G401.6 (cell line): Measurements from ENCODE around the gene TXLNG.
"Not testable (repeated sequence)": the region's sequence is repeated elsewhere in the genome, so short reads cannot be mapped to it uniquely, and the experiment has no call there.

Experiments
- FAIRE-seq: peaks from 2 replicates; lab custom pipeline; 2012; peaks lifted over from hg19 to GRCh38; lab: Jason Lieb, UNC

Gene TXLNG

GRCh38 chrX:16839219-16839851 lies 53.1 kb downstream of the TXLNG start:
- no peak for FAIRE-seq

GRCh38 chrX:16839852-16840460 lies 53.7 kb downstream of the TXLNG start:
- no peak for FAIRE-seq

GRCh38 chrX:16842684-16843083 lies 56.4 kb downstream of the TXLNG start:
- FAIRE-seq = no peak

GRCh38 chrX:16843208-16843909 lies 57.1 kb downstream of the TXLNG start:
- FAIRE-seq = no peak

GRCh38 chrX:16845686-16846085 lies 59.4 kb downstream of the TXLNG start:
- no peak for FAIRE-seq

GRCh38 chrX:16848541-16848940 lies 62.3 kb downstream of the TXLNG start:
- no peak for FAIRE-seq

GRCh38 chrX:16851421-16851820 lies 65.2 kb downstream of the TXLNG start:
- FAIRE-seq = peak; percentile 58

- FAIRE-seq = no peak
Measured at GRCh38 chrX:16851827-16852226, 65.6 kb downstream of the TXLNG start.

- FAIRE-seq = no peak
Measured at GRCh38 chrX:16852617-16853179, 66.4 kb downstream of the TXLNG start.

GRCh38 chrX:16853537-16853936 lies 67.3 kb downstream of the TXLNG start:
- no peak for FAIRE-seq

- no peak for FAIRE-seq
Measured at GRCh38 chrX:16855363-16856075, 69.3 kb downstream of the TXLNG start.

- not testable (repeated sequence) for FAIRE-seq
Measured at GRCh38 chrX:16856076-16856404, 69.8 kb downstream of the TXLNG start.

- FAIRE-seq = peak; percentile 19
Measured at GRCh38 chrX:16856744-16857143, 70.5 kb downstream of the TXLNG start.

GRCh38 chrX:16862829-16863228 lies 76.6 kb downstream of the TXLNG start:
- FAIRE-seq = no peak

GRCh38 chrX:16867947-16868346 lies 81.7 kb downstream of the TXLNG start:
- FAIRE-seq = no peak

- FAIRE-seq = no peak
Measured at GRCh38 chrX:16868920-16869319, 82.7 kb downstream of the TXLNG start.

GRCh38 chrX:16869393-16870094 lies 83.3 kb downstream of the TXLNG start:
- FAIRE-seq = no peak

GRCh38 chrX:16870095-16870861 lies 84.0 kb downstream of the TXLNG start, which contains the start of gene RBBP7:
TSS of gene RBBP7 (minus strand) at chrX:16870362. CDS start at chrX:16870053, 309 bp downstream.
- FAIRE-seq = peak; percentile 44

- FAIRE-seq = no peak
Measured at GRCh38 chrX:16870862-16871815, 84.9 kb downstream of the TXLNG start.

GRCh38 chrX:16873106-16873505 lies 86.8 kb downstream of the TXLNG start:
- no peak for FAIRE-seq
